Mucosa of rectum (tissue), 2 donors: ENCODE measurements around the gene RNF182.

Experiments
- H3K27ac ChIP-seq, 2 donors: one replicate each; pipeline ENCODE4 v1.7.0; 2013; ENCODE audit warnings: inconsistent platforms in 2 of 2, low read depth in 2 of 2, low read length in 2 of 2
- H3K27me3 ChIP-seq, 2 donors: one replicate each; pipeline ENCODE4 v1.7.0; 2013; ENCODE audit warnings: low read length in 2 of 2; ENCODE audit not compliant: control insufficient read depth in 2 of 2, insufficient read depth in 2 of 2
- H3K36me3 ChIP-seq, 2 donors: one replicate each; pipeline ENCODE4 v1.7.0; 2013; ENCODE audit warnings: low read length in 2 of 2; ENCODE audit not compliant: control insufficient read depth in 2 of 2, insufficient read depth in 2 of 2
- H3K4me1 ChIP-seq, 2 donors: one replicate each; pipeline ENCODE4 v1.7.0; 2013; ENCODE audit warnings: low read length in 2 of 2, mild to moderate bottlenecking in 1 of 2; ENCODE audit not compliant: control insufficient read depth in 2 of 2, insufficient read depth in 2 of 2
- H3K4me3 ChIP-seq, 2 donors: one replicate each; pipeline ENCODE4 v1.7.0; 2013; ENCODE audit warnings: low read length in 2 of 2
- H3K9ac ChIP-seq, 2 donors: one replicate each; pipeline ENCODE4 v1.7.0; 2013; ENCODE audit warnings: low read length in 2 of 2, low read depth in 1 of 2, mild to moderate bottlenecking in 1 of 2
- H3K9me3 ChIP-seq, 2 donors: one replicate each; pipeline ENCODE4 v1.7.0; 2013; ENCODE audit warnings: low read length in 2 of 2; ENCODE audit not compliant: control insufficient read depth in 2 of 2
- donor health status: healthy.
- donor health status: Normal muscosa, but diverticular disease.

The RNF182 gene

DNA sequence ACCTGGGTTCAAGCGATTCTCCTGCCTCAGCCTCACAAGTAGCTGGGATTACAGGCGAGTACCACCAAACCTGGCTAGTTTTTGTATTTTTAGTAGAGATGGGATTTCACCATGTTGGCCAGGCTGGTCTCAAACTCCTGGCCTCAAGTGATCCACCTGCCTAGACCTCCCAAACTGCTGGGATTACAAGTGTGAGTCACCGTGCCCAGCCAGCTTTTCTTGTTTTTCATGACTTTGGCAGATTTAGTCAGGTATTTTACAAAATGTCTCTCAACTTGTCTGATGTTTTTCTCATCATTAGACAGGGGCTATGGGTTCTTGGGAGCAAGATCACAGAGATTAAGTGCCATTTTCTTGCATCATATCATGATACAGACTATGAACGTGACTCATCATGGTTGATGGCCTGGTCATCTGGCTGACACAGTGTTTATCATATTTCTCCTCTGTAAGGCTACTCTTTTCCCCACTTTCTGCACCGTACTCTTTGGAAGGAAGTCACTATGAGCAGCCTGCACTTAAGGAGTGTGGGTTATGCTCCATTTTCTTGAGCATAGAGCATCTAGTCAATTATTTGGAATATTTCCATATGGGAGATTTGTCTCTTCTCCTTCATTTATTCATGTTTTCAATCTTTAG is 67.8 kb downstream of the RNF182 start:
- Histone ChIP-seq H3K36me3 (no peaks in the 10 kb centered on the region), H3K9me3 (no peaks in the 10 kb centered on the region), H3K4me1 (no peaks in the 10 kb centered on the region), H3K4me3 (no peak overlapping the region), H3K9ac (no peak overlapping the region), H3K27me3 (peaks cover 0 to 1% of the 10 kb centered on the region in 2 donors), H3K27ac (no peak overlapping the region)

DNA sequence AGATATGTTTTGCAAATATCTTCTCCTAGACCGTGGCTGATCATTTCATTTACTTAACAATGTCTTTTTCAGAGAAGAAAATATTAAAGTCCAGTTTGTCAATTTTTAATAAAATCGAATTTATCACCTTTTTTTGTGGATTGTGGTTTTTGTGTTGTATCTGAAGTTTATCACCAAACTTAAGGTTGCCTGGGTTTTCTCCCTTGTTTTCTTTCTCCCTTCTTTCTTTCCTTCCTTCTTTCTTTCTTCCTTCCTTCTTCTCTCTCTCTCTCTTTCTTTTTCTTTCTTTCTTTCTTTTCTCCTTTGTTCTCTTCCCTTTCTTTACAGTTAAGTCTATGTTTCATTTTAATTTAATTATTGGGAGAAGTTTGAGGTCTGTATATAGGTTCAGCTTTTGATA is 68.7 kb downstream of the RNF182 start:
- H3K9me3 ChIP-seq, result no peaks in the 10 kb centered on the region
- H3K9ac ChIP-seq, result no peak overlapping the region
- no peaks in the 10 kb centered on the region for H3K27me3 ChIP-seq
- H3K4me3 ChIP-seq, result no peak overlapping the region
- no peak overlapping the region for H3K27ac ChIP-seq
- no peaks in the 10 kb centered on the region for H3K4me1 ChIP-seq
- no peaks in the 10 kb centered on the region for H3K36me3 ChIP-seq

DNA sequence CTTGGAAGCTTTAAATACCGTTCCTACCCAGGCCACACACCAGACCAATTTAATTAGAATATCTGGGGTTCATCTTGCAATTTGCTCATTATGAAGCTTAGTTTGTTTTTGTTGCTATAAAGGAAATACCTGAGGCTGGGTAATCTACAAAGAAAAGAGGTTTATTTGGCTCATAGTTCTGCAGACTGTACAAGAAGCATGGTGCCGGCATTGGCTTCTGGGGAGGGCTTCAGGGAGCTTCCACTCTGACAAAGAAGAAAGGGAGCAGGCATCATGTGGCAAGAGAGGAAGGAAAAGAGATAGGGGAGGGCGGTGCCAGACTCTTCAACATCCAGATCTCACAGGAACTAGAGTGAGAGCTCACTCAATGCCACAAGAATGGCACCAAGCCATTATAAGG is 73.6 kb downstream of the RNF182 start:
- Histone ChIP-seq H3K9ac (no peak overlapping the region), H3K4me1 (no peaks in the 10 kb centered on the region), H3K9me3 (no peaks in the 10 kb centered on the region), H3K4me3 (no peak overlapping the region), H3K27ac (no peak overlapping the region), H3K27me3 (peaks cover 0 to 4% of the 10 kb centered on the region in 2 donors), H3K36me3 (no peaks in the 10 kb centered on the region)

- H3K9me3 ChIP-seq, result no peaks in the 10 kb centered on the region
- H3K27ac ChIP-seq, result no peak overlapping the region
- H3K4me1 ChIP-seq, result no peaks in the 10 kb centered on the region
- H3K9ac ChIP-seq, result no peak overlapping the region
- H3K4me3 ChIP-seq, result no peak overlapping the region
- H3K36me3 ChIP-seq, result no peaks in the 10 kb centered on the region
- peaks cover 0 to 4% of the 10 kb centered on the region in 2 donors for H3K27me3 ChIP-seq
These were observed 76.1 kb downstream of the RNF182 start for GRCh38 chr6:14000901-14001300.

- H3K27me3 ChIP-seq, result peaks cover 0 to 4% of the 10 kb centered on the region in 2 donors
- H3K9me3 ChIP-seq, result no peaks in the 10 kb centered on the region
- no peaks in the 10 kb centered on the region for H3K36me3 ChIP-seq
- H3K27ac ChIP-seq, result no peak overlapping the region
- H3K9ac ChIP-seq, result no peak overlapping the region
- H3K4me1 ChIP-seq, result no peaks in the 10 kb centered on the region
- H3K4me3 ChIP-seq, result no peak overlapping the region
These were observed 76.7 kb downstream of the RNF182 start for GRCh38 chr6:14001329-14002012.

DNA sequence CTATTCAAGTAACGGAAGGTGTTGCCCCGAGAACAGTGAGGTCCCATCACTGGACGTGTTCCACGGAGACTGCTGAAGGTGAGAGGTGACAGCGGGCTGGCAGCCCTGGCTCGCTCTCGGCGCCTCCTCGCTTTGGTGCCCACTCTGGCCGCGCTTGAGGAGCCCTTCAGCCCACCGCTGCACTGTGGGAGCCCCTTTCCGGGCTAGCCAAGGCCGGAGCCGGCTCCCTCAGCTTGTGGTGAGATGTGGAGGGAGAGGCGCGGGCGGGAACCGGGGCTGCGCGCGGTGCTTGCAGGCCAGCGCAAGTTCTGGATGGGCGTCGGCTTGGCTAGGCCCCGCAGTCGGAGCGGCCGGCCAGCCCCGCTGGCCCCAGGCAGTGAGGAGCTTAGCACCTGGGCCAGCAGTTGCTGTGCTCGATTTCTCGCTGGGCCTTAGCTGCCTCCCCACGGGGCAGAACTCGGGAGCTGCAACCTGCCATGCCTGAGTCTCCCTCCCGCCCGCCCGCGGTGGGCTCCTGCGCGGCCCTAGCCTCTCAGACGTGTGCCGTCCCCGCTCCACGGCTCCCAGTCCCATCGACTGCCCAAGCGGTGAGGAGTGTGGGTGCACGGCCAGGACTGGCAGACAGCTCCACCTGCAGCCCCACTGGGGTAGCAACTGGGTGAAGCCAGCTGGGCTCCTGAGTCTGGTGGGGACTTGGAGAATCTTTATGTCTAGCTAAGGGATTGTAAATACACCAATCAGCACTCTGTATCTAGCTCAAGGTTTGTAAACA is 77.6 kb downstream of the RNF182 start:
- Histone ChIP-seq H3K27me3 (peaks cover 0 to 4% of the 10 kb centered on the region in 2 donors), H3K27ac (no peak overlapping the region), H3K36me3 (no peaks in the 10 kb centered on the region), H3K9me3 (no peaks in the 10 kb centered on the region), H3K9ac (no peak overlapping the region), H3K4me3 (no peak overlapping the region), H3K4me1 (no peaks in the 10 kb centered on the region)

GRCh38 chr6:14004258-14004657 is 79.5 kb downstream of the RNF182 start:
- Histone ChIP-seq H3K36me3 (no peaks in the 10 kb centered on the region), H3K4me3 (no peak overlapping the region), H3K9me3 (no peaks in the 10 kb centered on the region), H3K27me3 (peaks cover 0 to 4% of the 10 kb centered on the region in 2 donors), H3K4me1 (no peaks in the 10 kb centered on the region), H3K9ac (no peak overlapping the region), H3K27ac (no peak overlapping the region)

DNA sequence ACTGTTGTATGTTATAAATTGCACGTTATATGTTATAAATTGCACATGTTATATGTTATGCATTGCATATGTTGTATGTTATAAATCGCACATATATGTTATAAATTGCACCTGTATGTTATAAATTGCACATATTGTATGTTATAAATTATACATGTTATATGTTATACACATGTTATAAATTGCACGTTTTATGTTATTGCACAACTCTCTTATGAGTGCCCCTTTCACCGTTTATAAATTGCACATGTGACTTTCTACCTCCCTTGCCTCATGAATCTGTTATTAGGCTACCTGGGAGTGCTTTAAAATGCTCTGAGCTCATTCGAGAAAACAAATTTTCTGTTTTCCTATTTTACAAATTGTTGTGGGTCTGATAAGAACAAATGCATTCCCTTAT is 84.1 kb downstream of the RNF182 start:
- no peak overlapping the region for H3K9ac ChIP-seq
- no peak overlapping the region for H3K4me3 ChIP-seq
- peaks cover 0 to 3% of the 10 kb centered on the region in 2 donors for H3K27me3 ChIP-seq
- H3K27ac ChIP-seq, result no peak overlapping the region
- H3K36me3 ChIP-seq, result no peaks in the 10 kb centered on the region
- H3K4me1 ChIP-seq, result no peaks in the 10 kb centered on the region
- H3K9me3 ChIP-seq, result no peaks in the 10 kb centered on the region

DNA sequence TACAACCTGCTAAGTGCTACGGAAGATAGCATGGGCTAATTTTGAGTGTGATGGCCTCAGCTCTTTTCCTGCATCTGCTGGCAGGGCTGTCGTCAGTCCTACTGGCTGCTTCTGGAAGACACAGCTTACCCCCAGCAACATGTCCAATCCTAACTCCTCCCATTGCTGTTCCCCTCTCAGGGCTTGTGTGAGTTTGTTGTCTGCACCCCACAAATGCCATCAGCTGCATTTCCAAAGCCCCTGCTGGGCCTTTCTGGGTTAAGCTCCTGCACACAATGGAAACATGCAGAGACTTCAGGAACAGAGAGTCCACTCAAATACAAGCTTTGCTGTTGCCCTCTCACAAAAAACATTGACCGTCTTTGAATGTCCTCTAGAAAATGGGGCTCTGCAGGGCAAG is 84.7 kb downstream of the RNF182 start:
- Histone ChIP-seq H3K9me3 (no peaks in the 10 kb centered on the region), H3K27ac (no peak overlapping the region), H3K4me3 (no peak overlapping the region), H3K9ac (no peak overlapping the region), H3K36me3 (no peaks in the 10 kb centered on the region), H3K4me1 (no peaks in the 10 kb centered on the region), H3K27me3 (peaks cover 0 to 3% of the 10 kb centered on the region in 2 donors)

DNA sequence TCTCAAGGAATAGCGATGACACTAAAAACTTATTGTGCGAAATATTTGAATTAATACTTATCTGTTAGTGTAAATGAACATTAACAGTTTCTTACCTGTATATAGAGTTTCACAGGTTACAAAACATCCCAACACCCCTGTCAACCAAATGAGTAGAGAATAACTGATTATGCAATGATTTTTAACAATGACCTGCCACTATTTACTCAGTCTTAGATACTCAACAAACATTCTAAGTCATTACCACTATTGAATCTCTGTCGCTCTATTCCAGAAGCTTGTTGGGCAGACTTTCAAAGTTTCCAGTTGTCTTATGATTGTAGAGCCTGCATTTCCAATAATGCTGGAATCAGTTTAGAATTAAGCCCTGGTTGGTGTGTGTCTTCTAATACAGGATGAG is 85.5 kb downstream of the RNF182 start:
- no peak overlapping the region for H3K4me3 ChIP-seq
- H3K27ac ChIP-seq, result no peak overlapping the region
- no peaks in the 10 kb centered on the region for H3K36me3 ChIP-seq
- no peak overlapping the region for H3K9ac ChIP-seq
- no peaks in the 10 kb centered on the region for H3K9me3 ChIP-seq
- H3K4me1 ChIP-seq, result no peaks in the 10 kb centered on the region
- peaks cover 0 to 3% of the 10 kb centered on the region in 2 donors for H3K27me3 ChIP-seq
